RCC 7860 (cell line): ENCODE data around the gene BOD1L2.

Experiments
- DNase-seq: peaks from one replicate; pipeline ENCODE4 v3.0.0-alpha.2; 2015; ENCODE audit warnings: low spot score
- FAIRE-seq: peaks from 2 replicates; lab custom pipeline; 2012; peaks lifted over from hg19 to GRCh38; lab: Jason Lieb, UNC

BOD1L2 gene

GRCh38 chr18:57149531-57149930, 2.6 kb downstream of the BOD1L2 start:
- DNase-seq (no peak), FAIRE-seq (no peak)

GRCh38 chr18:57150081-57150480, 3.2 kb downstream of the BOD1L2 start:
- FAIRE-seq (no peak), DNase-seq (no peak)

- DNase-seq (no peak), FAIRE-seq (no peak)
Observed at GRCh38 chr18:57150828-57151227, 3.9 kb downstream of the BOD1L2 start.

GRCh38 chr18:57154191-57154830, 7.4 kb downstream of the BOD1L2 start:
- DNase-seq, result no peak
- no peak for FAIRE-seq

GRCh38 chr18:57164401-57164800, 17.5 kb downstream of the BOD1L2 start:
- FAIRE-seq (no peak), DNase-seq (no peak)

GRCh38 chr18:57167617-57168308, 20.9 kb downstream of the BOD1L2 start:
- no peak for FAIRE-seq
- DNase-seq, result no peak

- FAIRE-seq, result no peak
- DNase-seq, result no peak
Observed at GRCh38 chr18:57171026-57171425, 24.1 kb downstream of the BOD1L2 start.

- DNase-seq, result no peak
- no peak for FAIRE-seq
Observed at GRCh38 chr18:57175532-57175931, 28.6 kb downstream of the BOD1L2 start.

- FAIRE-seq (no peak), DNase-seq (no peak)
Observed at GRCh38 chr18:57185434-57185833, 38.5 kb downstream of the BOD1L2 start.

- no peak for FAIRE-seq
Observed at GRCh38 chr18:57188851-57189557, 42.1 kb downstream of the BOD1L2 start.

GRCh38 chr18:57190026-57190425, 43.1 kb downstream of the BOD1L2 start:
- FAIRE-seq, result no peak
- no peak for DNase-seq

More at GRCh38 chr18:57188851-57189557, 42.1 kb downstream of the BOD1L2 start:
- no peak for DNase-seq

- FAIRE-seq (no peak), DNase-seq (no peak)
Observed at GRCh38 chr18:57194070-57194469, 47.2 kb downstream of the BOD1L2 start.

- FAIRE-seq (no peak), DNase-seq (no peak)
Observed at GRCh38 chr18:57194622-57195021, 47.7 kb downstream of the BOD1L2 start.

GRCh38 chr18:57195341-57195740, 48.5 kb downstream of the BOD1L2 start:
- DNase-seq (no peak), FAIRE-seq (no peak)

GRCh38 chr18:57197261-57197660, 50.4 kb downstream of the BOD1L2 start:
- FAIRE-seq (no peak), DNase-seq (no peak)

- no peak for DNase-seq
Observed at GRCh38 chr18:57198073-57198472, 51.2 kb downstream of the BOD1L2 start.

More at GRCh38 chr18:57198073-57198472, 51.2 kb downstream of the BOD1L2 start:
- FAIRE-seq, result no peak
